NOMO-1 (cell line): ENCODE measurements around the gene SIN3A.
A peak's percentile ranks its signal among the peaks of the same experiment; 100 is the strongest.
"Not testable (repeated sequence)": the region's sequence is repeated elsewhere in the genome, so short reads cannot be mapped to it uniquely, and the experiment has no call there.

Experiments
- DNase-seq, 2 experiments: peaks; one replicate each; lab custom pipeline; 2025; ENCODE audit not compliant: unreplicated experiment in 2 of 2; lab: John Stamatoyannopoulos, UW

The SIN3A gene

DNA sequence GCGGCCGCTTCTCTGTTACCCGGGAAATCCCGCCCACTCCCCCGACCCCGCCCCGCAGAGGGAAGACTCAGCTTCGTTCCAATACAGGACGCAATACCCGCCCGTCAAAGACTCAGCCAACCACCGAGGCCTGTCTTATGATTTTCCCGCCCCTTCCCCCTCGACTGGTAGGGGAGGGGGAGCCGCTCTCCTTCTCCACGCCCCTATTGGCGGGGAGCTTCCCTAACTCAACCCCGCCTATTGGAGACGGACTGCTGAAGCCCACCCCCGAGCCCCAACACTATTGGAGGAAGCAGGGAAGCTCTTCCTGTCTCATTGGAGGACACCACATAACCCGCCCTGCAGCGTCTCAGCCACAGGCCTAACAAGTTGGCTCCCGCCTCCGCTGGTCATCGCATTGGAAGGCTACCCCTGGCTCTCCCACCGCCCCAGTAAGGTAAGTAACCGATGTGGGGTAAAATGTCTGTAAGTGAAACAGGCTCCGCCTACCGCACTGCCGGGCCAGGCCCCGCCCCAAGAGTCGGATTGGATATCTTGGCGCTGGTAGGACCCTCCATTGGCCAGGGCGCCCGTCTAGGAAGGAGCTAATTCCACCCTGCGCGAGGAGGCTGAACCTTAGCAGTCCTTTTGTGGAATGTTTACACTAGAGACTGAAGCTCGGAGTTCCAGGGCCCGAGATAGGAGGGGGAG is at the start of gene SIN3A:
Gene SIN3A (minus strand): TSS at position 17 of the 690 bp plus-strand sequence. CDS start 21,315 bp downstream, outside the sequence.
- peak; percentile 99 to 100 for DNase-seq

DNA sequence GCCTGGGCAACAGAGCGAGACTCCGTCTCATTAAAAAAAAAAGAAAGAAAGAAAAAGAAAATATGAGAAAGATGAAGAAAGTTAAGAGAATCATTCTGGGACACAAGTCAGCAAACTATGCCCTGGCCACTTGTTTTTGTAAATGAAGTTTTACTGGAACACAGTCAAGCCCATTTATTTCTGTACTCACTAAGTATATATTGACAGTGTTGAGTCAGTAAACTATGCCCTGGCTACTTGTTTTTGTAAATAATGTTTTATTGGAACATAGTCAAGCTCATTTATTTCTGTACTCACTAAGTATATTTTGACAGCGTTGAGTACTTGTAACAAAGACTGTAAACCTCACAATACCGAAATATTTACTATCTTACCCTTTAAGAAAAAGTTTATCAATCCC is 42.2 kb upstream of the SIN3A start:
- no peak for DNase-seq

DNA sequence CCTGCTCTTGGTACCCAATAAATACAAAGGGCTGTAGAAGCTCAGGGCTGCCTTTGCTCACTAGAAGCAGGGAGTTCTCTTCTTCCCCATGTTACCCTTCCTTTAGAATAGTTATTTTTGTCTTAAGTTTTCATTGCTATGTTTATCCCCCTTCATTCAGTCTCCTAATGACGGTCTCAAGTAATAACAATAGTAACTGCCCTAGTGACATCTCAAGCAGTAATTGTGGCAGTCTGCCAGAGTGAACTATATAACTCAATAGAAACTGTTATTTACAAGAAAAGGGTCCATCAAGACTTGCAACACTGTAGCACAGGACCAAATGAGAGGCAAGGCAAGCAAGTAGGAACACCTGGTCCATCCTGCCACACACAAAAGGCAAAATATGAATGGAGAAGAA is 32.5 kb upstream of the SIN3A start:
- DNase-seq: no peak

DNA sequence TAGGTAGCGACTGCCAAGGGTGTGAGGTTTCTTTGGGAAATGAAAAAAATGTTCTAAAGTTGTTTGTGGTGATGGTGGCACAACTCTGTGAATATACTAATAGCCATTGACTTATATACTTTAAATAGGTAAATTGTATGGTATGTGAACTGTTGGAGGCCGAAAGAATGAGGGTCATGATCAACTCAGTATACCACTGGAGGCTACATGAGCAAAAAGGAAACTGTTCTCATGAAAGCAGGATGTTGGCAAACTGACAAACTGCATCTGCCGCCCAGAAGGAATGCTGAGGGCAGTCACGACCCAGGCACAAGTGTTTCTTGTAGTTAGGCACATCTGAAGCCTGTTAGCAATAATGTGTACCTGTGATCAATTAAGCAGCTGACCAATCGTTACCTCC is 32.1 kb upstream of the SIN3A start:
- not testable (repeated sequence) for DNase-seq

DNA sequence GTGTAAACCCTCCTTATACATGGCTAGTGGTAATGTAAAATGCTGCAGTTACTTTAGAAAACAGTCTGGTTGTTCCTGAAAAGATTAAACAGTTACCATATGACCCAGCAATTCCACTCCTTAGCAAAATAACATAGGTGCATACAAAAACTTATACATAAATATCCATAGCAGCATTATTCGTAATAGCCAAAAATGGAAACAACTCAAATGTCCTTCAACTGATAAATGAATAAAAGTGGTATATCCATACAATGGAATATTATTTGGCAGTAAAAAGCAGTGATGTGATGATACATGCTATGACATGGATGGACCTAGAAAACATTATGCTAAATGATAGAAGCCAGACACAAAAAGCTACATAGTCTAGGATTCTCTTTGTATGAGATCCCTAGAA is 31.6 kb upstream of the SIN3A start:
- DNase-seq: no peak

DNA sequence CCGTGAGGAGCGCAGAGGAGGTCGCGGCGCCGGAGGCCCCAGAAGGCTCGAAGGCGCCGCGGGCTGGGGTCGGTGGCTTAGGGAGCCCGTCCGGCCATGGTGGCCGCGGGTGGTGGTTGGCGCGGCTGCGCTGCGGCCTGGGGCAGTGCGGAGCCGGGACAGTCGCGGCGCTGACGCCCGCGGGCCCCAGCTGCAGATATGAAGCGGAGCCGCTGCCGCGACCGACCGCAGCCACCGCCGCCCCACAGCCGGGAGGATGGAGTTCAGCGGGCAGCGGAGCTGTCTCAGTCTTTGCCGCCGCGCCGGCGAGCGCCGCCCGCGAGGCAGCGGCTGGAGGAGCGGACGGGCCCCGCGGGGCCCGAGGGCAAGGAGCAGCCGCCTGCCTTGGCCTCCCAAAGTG is 29.0 kb upstream of the SIN3A start:
- not testable (repeated sequence) for DNase-seq

DNA sequence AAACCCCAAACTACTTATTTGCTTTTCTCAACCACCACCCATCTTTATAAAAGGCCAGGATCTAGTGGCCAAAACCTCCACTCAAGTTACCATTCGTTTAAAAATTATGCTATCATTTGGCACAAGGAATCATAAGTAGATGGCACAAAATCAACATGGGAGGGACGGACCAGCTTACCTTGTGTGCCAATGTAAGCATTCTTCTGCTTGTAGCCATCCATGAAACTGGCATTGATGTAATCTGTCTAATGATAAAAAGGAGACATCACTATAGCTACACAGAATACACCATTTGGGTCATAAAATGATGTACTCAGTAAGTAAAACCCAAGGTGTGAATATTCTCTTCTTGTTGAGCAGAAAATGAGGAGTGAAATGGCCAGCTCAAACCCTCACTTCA is 28.2 kb upstream of the SIN3A start:
- no peak for DNase-seq

DNA sequence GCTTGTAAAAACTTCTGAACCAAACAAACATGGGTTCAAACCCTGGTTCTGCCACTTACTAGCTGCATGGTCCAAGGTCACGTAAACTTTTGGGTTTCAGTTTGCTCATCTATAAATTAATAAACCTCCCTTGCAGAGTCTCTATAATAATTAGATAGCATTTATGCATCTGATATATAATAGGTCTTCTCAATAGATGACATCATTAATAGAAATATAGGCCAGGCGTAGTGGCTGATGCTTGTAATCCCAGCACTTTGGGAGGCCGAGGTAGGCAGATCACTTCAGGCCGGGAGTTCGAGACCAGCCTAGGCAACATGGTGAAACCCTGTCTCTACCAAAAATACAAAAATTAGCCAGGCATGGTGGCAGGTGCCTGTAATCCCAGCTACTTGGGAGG is 25.6 kb upstream of the SIN3A start:
- not testable (repeated sequence) for DNase-seq

DNA sequence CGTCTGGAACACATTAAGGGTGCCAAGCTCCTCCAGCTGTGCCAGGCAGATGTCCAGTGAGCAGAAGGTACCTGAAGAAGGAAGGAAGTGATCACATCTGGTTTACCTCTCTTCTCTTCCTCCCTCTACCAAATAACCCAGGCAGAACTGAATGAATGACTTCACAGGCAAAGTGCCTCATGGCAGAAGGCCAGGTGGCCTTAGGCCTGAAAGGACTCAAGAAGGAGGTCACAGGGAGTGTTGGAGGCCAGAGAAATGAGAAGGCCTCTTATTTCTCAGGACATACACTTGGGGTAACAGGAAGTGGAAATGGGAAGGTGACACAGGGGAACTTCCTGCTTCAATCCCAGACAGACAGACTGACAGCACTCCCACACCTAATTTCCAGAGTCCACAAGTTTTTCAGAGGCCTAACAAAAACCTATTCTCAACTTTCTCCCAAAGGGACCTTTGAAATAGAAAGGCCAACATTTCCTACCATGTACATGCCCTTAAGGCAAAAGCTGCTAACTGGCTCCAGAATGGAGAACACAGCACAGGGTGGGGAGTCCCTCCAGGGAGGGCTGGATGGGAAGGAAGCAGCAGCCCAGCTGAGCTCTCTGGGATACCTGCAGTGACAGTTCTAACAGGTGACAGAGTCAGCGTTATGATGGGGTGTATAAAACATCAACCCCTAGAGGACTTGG is 17.6 kb upstream of the SIN3A start:
- DNase-seq: no peak

DNA sequence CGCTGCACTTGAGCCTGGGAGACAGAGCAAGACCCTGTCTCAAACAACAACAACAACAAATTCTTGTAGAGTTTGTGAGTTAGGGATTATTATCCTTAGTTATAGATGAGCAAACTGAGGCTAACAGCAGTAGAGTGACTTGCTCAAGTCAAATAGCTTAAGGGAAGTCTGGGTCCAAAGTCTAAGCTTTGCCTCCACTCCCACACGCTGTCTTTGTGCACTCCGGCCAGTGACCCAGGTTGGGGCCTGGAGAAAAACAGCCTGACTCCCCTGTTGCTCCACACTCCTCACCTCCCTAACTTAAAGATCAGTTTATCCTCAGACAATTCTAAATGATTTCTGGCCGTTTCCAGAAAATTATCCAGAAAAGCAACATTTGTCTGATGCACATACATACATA is 9.2 kb upstream of the SIN3A start:
- no peak for DNase-seq

DNA sequence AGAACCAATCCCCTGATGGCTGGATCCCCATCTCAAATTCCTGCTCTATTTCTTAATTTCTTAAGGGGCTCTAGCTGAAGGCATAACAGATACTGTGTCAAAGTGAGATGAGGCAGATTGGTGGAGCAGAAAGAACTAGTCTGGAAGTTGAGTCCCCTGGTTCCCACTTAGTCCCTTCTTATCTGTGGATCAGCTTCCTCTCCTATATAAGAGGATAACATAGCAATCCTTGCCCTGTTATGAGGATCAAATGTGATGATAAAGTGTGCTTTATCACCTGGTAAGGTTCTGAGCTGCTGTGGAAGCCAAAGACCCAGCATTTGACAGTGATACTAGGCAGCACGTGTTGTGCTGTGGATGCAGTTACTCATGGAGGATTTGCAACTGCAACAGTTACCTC is 8.1 kb upstream of the SIN3A start:
- no peak for DNase-seq

DNA sequence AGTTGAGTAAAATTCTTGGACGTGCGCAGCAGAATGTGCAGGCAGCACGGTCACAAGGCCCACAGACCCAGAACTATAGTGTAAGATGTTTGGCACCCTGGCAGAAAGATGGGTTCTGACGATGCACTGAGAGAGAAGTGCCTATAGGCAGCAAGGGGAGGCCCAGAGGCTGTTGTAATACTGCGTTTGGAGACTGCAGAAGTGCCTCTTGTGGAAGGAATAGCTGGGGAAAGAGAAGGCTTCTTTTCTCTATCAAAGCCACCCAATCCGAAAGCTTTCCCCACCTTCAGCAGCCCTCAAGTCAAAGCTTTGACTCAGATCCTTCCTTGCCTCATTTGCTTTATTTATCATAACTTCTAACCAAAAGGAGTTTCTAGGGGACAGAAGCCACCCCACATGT is 5.2 kb upstream of the SIN3A start:
- peak in 1 of 2 experiments; percentile 18 for DNase-seq

DNA sequence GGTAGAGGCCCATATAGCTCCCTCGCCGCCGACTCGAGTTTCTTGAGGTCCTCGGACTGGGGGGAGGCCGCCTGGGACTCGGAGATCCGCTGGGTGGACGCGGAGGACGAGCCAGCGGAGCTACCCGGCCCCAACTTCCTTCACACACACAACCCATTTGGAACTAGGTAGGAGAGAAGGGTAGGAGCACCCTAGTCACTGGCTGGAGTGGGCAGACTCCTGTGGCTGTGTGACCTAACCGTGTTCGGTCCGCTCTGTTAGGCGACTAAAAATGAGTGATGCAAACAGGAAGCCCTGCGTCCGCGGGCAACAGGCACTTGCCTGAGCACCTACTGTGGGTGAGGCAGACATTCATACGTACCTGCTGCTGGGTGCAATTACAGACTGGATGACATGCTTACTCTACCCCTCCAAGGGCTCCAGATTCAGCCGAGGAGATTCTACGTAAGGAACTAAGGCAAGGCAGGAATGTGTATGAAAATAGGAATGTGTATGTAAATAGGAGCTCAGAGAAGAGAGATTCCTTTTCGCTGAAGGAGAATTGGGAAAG is 4.6 kb upstream of the SIN3A start:
- peak; percentile 59 to 66 for DNase-seq

DNA sequence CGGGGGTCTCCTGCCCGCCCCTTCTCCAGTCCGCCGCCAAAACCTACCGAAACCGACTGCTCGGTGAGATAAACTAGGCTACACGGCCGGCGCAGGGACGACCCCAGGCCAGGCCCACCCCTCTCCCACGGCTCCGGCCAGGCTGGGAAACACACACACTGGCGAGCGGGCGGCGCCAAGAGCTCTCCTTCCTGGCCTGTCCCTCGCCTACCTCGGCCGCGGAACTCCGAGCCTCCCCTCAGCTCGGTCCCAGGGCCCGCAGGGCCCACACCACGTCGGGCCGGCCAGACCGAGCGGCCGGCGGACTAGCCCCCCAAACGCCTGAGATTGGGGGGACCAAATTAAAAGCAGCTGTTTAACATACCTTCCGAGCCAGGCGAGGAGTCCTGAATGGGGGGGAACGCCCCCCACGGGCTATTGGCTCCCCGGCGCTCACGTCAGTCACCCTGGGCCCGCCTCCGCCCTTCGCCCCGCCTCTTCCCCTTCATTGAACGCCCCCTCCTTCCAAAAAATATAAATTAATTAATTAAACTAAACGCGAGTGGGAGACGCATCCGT is 4.0 kb upstream of the SIN3A start:
- peak; percentile 73 to 76 for DNase-seq

DNA sequence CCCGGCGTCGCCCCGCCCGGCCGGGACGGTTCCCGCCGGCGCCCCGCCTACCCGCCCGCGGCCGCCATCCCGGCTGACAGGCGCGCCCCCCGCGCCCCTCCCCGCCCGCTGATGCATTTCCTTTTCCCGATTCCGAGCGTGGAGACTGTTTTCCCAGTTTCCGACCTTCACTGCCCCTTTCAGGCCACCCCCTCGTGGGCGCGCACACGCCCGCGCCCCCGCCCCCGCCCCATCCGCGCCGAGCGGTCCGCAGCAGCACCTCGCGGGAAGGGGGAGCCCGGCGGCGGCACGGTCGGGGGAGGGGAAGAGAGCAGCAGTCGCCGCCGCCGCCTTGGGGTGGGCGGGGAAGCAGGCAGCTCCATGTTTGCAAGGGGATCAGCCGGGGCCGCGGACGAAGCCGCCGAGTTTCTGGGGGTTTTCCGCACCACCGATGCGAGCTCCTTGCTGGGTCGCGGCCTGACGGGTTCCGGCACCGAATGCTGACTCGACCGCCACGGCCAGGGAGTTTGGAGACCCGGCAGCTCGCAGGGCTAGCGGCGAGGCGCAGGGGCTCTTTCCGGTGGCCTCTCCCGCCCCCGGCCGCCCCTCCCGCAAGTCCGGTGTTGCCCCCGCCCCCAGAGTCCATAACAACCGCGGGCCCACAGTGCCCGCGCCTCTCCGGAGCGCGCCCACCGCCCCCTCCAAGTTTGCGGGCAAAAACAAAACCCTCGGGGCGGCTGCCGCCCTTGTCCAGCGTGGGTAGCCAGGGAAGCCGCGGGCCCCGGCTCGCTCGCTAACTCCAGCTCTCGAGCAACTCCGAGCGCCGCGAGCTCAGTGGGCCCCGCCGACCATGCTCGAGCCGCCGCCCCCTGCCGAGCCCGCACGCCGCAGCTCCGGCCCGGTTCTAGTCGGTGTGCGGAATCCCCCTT is 3.2 kb upstream of the SIN3A start:
- peak; percentile 62 to 70 for DNase-seq

DNA sequence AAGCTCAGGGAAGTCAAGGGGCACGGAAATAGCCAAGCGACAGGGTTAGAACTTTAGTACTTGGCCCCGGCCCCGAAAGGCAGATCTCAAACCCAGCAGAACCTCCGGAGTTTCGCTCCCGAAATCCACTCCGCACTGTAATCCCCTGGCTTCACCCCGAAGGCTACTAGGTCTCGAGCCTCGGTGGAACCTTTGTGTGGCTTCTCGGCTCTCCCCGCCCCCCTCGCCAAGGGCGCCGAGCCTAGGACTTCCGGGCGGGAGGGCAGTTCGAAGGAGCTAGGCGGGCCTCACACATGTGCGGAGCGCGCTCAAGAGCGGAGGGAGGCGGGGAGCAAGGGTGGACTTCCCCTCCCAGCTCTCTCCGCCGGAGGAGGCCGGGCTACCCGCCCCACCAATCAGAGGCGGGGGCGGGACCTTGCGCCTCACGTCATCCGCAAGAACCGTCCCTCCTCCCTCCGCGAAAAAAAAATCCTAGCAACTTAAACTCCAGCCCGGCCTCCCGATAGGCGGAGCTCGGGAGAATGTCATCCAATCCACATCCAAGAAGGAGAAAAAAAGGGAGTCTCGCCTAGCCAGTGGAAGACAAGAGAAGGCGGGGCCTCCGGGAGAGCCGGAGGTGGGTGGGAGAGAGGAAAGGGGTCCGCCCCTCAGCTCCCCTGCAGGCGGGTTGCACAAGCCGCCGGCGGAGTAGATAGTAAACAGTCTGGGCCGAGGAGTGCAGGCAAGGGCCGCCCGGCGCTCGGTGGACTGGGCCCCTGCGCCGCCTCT is 2.4 kb upstream of the SIN3A start:
- DNase-seq: peak; percentile 99

DNA sequence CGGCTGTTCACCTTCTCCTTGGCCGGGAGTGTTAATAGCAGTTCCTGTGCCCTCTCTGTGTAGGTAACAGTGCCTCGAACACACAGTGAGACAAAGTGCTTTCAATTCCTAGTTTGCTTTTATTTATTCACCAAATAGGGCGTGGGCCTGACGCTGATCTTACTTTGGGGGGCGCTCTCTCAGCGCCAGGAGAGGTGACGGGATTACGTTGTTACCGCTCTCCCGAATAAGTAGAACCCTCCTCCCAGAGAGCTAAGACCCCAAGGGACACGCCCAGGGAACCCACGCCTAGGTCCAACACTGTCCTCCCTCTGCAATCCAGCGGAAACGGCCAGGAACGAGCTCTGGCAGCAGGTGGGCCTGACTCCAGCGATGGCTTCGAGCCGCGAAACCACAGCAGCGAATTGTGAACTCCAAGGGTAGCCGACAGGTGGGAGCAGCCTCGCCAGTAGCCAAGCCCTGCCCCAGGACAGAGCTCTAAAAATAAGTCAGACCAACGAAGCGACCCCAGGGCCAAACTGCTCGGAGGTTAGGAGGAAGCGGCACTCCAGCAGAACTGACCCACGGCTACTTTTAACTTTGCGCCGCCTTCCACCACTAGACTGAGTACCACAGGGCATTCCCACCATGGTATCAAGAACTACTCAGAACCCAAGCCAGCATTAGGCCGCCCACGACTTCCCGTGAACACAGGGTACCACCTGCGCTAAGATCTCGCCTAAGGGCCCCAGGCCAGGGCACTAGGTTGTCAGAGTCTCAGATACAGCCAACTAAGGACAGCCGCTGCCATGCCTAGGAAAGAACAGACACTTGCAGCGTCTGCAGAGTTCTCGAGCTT is 1.6 kb upstream of the SIN3A start:
- DNase-seq: peak; percentile 50 to 58

DNA sequence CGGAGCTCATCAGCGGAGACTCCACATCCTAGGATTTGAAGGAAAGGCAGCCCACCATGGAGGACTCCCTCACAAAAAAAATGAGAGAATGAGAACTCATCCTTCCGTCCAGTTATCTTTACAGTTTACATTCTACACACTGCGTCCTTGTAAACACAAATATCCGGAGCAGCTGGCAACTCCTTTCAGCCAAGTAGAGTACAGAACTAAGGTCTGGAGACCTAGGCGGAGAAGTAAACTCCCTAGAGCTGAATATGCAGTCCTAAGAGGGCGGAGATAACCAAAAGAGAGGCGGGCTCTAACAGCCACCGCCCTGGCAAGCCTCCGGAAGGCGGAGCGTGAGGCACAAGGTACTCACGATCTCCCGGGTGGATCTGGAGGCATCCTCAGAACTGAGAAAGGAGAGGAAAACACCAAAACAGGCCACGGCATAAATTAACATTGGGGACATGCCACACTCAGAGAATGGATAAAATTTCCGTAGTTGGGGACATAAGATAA is 924 bp upstream of the SIN3A start:
- peak; percentile 74 to 80 for DNase-seq

DNA sequence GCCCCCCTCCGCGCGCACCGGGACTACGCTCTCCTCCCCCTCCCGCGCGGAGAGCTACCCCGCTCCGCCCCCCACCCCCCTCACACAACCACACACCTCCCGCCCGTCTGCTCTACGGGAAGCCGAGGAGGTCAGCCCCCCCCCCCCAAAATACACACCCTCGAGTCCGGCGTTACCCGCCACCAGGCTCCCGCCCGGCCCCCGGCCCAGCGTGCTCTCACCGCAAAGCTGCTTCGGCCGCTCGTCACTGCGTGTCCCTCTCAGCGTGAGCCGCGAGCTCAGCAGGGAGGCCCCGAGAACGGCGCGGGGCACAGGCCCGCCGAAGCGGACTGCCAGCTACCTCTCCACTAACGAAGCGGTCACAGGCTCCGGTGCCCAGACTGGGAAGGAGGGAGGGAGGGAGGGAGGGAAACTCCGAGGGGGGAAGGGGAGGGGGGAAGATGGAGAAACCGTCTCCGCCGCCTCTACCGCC is 252 bp downstream of the SIN3A start:
- no peak for DNase-seq
